ENCODE results near the gene TEF.

The TEF gene

GRCh38 chr22:41350087-41350486 is 31.7 kb upstream of the TEF start:
- TF ChIP-seq ZNF565 (CRISPR knock-in tag; conservative IDR thresholded peaks at IDR 0.05; ENCODE audit: low read depth) (no peak), CREB5 (CRISPR knock-in tag; IDR thresholded peaks at IDR 0.05; ENCODE audit: low read depth) (no peak), PPARA (CRISPR knock-in tag; IDR thresholded peaks at IDR 0.05; ENCODE audit: borderline replicate concordance) (no peak), ZFP30 (CRISPR knock-in tag; IDR thresholded peaks at IDR 0.05) (no peak), TOX (CRISPR knock-in tag; IDR thresholded peaks at IDR 0.05; ENCODE audit: borderline replicate concordance) (no peak), ARNTL (CRISPR knock-in tag; IDR thresholded peaks at IDR 0.05; ENCODE audit: borderline replicate concordance, low read depth) (no peak), CSDC2 (CRISPR knock-in tag; IDR thresholded peaks at IDR 0.05) (no peak), RARB (CRISPR knock-in tag; IDR thresholded peaks at IDR 0.05) (no peak), ISL1 (CRISPR knock-in tag; IDR thresholded peaks at IDR 0.05) (no peak), ESRRG (CRISPR knock-in tag; IDR thresholded peaks at IDR 0.05) (no peak), GLIS3 (CRISPR knock-in tag; IDR thresholded peaks at IDR 0.05) (no peak), ZC3H10 (CRISPR knock-in tag; IDR thresholded peaks at IDR 0.05) (no peak), BACH2 (CRISPR knock-in tag; IDR thresholded peaks at IDR 0.05; ENCODE audit: borderline replicate concordance) (no peak), TCF4 (CRISPR knock-in tag; IDR thresholded peaks at IDR 0.05; ENCODE audit: borderline replicate concordance) (no peak), OSR1 (CRISPR knock-in tag; IDR thresholded peaks at IDR 0.05) (no peak), ZFP3 (CRISPR knock-in tag; IDR thresholded peaks at IDR 0.05) (no peak), PATZ1 (CRISPR knock-in tag; IDR thresholded peaks at IDR 0.05; ENCODE audit: borderline replicate concordance) (no peak), TSHZ2 (CRISPR knock-in tag; IDR thresholded peaks at IDR 0.05) (no peak), SNAI2 (CRISPR knock-in tag; IDR thresholded peaks at IDR 0.05) (no peak), CSRNP3 (CRISPR knock-in tag; IDR thresholded peaks at IDR 0.05) (no peak)
- ATAC-seq = no peak

- no peak for ATAC-seq
Measured at GRCh38 chr22:41351011-41351410, 30.7 kb upstream of the TEF start.

More at GRCh38 chr22:41351011-41351410, 30.7 kb upstream of the TEF start:
- TF ChIP-seq ESRRG (CRISPR knock-in tag; IDR thresholded peaks at IDR 0.05) (no peak), RARB (CRISPR knock-in tag; IDR thresholded peaks at IDR 0.05) (no peak), OSR1 (CRISPR knock-in tag; IDR thresholded peaks at IDR 0.05) (no peak), ZFP3 (CRISPR knock-in tag; IDR thresholded peaks at IDR 0.05) (no peak), ZNF8 (CRISPR knock-in tag; IDR thresholded peaks at IDR 0.05) (no peak), PATZ1 (CRISPR knock-in tag; IDR thresholded peaks at IDR 0.05; ENCODE audit: borderline replicate concordance) (no peak), CSDC2 (CRISPR knock-in tag; IDR thresholded peaks at IDR 0.05) (no peak), ZNF70 (CRISPR knock-in tag; IDR thresholded peaks at IDR 0.05) (no peak), CREB5 (CRISPR knock-in tag; IDR thresholded peaks at IDR 0.05; ENCODE audit: low read depth) (no peak), ZNF565 (CRISPR knock-in tag; conservative IDR thresholded peaks at IDR 0.05; ENCODE audit: low read depth) (no peak), PPARA (CRISPR knock-in tag; IDR thresholded peaks at IDR 0.05; ENCODE audit: borderline replicate concordance) (no peak)

Measured in SK-N-SH treated with all-trans-retinoic acid at 6 μM for 48 hours (cell line).